K562 treated with DMSO at 1 percent for 4 hours (cell line): ENCODE data around the gene OPN1MW3. TPM values are rescaled to one million over a fixed set of nuclear protein-coding genes. Genes with fewer than 3 reads are reported as not detected.

ENCODE experiments used
- total RNA-seq: library from RNA; unstranded; fragments of 300-600 nt; gene quantifications from 2 replicates; pipeline ENCODE4 v1.2.3, GENCODE V29; 2022; ENCODE audit not compliant: insufficient read depth

The OPN1MW3 gene
- not detected in 2 replicates for total RNA-seq

GRCh38 chrX:154257282-154257681 is at the start of gene OPN1MW3:
Gene OPN1MW3, plus strand, starts transcription at chrX:154257582. Its CDS starts 38 bp downstream, at chrX:154257620.

GRCh38 chrX:154219456-154219855 is 37.9 kb upstream of the OPN1MW3 start, which contains the start of gene OPN1MW2:
Gene OPN1MW2, plus strand, starts transcription at chrX:154219756. Its CDS starts 60 bp downstream, at chrX:154219816.

GRCh38 chrX:154294791-154295574 is 37.6 kb downstream of the OPN1MW3 start, which contains the start of gene TEX28:
Gene TEX28, minus strand, starts transcription at chrX:154295124. Its CDS starts 3,007 bp downstream, at chrX:154292117.

GRCh38 chrX:154295664-154296310 is 38.4 kb downstream of the OPN1MW3 start, which contains the start of gene TKTL1:
Gene TKTL1, plus strand, starts transcription at chrX:154295795. Its CDS starts 65 bp downstream, at chrX:154295860.

Other genes with a start within 250 kb of the OPN1MW3 start
- gene IRAK1, start 237.7 kb upstream of the OPN1MW3 start, total RNA-seq: 197 and 199 TPM in 2 replicates
- 30.0 and 30.4 TPM in 2 replicates for gene MECP2, start 159.9 kb upstream of the OPN1MW3 start, total RNA-seq
- gene OPN1LW, start 113.3 kb upstream of the OPN1MW3 start, total RNA-seq: not detected in 2 replicates
- gene OPN1MW, start 75.0 kb upstream of the OPN1MW3 start, total RNA-seq: not detected in 2 replicates
- gene OPN1MW2, start 37.8 kb upstream of the OPN1MW3 start, total RNA-seq: not detected in 2 replicates
- not detected in 2 replicates for gene TEX28, start 37.5 kb downstream of the OPN1MW3 start, total RNA-seq
- gene TKTL1, start 38.2 kb downstream of the OPN1MW3 start, total RNA-seq: 1.2 and 2.2 TPM in 2 replicates
- gene FLNA, start 117.1 kb downstream of the OPN1MW3 start, total RNA-seq: 626 and 661 TPM in 2 replicates
- 102 and 119 TPM in 2 replicates for gene EMD, start 121.7 kb downstream of the OPN1MW3 start, total RNA-seq
- 14,280 and 14,407 TPM in 2 replicates for gene RPL10, start 140.8 kb downstream of the OPN1MW3 start, total RNA-seq
- 18.1 and 21.6 TPM in 2 replicates for gene DNASE1L1, start 151.7 kb downstream of the OPN1MW3 start, total RNA-seq
- gene TAFAZZIN, start 154.0 kb downstream of the OPN1MW3 start, total RNA-seq: 35.2 and 47.4 TPM in 2 replicates
- gene ATP6AP1, start 171.1 kb downstream of the OPN1MW3 start, total RNA-seq: 230 and 231 TPM in 2 replicates
- 99.3 and 105 TPM in 2 replicates for gene GDI1, start 179.6 kb downstream of the OPN1MW3 start, total RNA-seq
- gene FAM50A, start 186.6 kb downstream of the OPN1MW3 start, total RNA-seq: 149 and 188 TPM in 2 replicates
- 7.5 and 12.5 TPM in 2 replicates for gene PLXNA3, start 200.7 kb downstream of the OPN1MW3 start, total RNA-seq
- gene LAGE3, start 221.7 kb downstream of the OPN1MW3 start, total RNA-seq: 170 and 180 TPM in 2 replicates
- 69.7 and 80.5 TPM in 2 replicates for gene UBL4A, start 229.0 kb downstream of the OPN1MW3 start, total RNA-seq
- gene SLC10A3, start 233.0 kb downstream of the OPN1MW3 start, total RNA-seq: 47.8 and 56.8 TPM in 2 replicates